ENCODE results near the gene NBEAL2.

Gene NBEAL2

GRCh38 chr3:46978985-46979944 lies at the start of gene NBEAL2:
TSS of gene NBEAL2 (plus strand) at chr3:46979666. CDS start at chr3:46979862, 196 bp downstream.
- DNase-seq (ENCODE audit: low spot score) = peak; percentile 88

GRCh38 chr3:46930166-46930944 lies 49.1 kb upstream of the NBEAL2 start:
- DNase-seq (ENCODE audit: low spot score) = no peak

- DNase-seq (ENCODE audit: low spot score) = no peak
These were observed 48.5 kb upstream of the NBEAL2 start for GRCh38 chr3:46930945-46931403.

- peak; percentile 49 for DNase-seq (ENCODE audit: low spot score)
These were observed 47.7 kb upstream of the NBEAL2 start for GRCh38 chr3:46931631-46932331.

- no peak for DNase-seq (ENCODE audit: low spot score)
These were observed 46.8 kb upstream of the NBEAL2 start for GRCh38 chr3:46932455-46933225.

GRCh38 chr3:46933261-46933660 lies 46.2 kb upstream of the NBEAL2 start:
- no peak for DNase-seq (ENCODE audit: low spot score)

- no peak for DNase-seq (ENCODE audit: low spot score)
These were observed 45.4 kb upstream of the NBEAL2 start for GRCh38 chr3:46934072-46934471.

- no peak for DNase-seq (ENCODE audit: low spot score)
These were observed 44.8 kb upstream of the NBEAL2 start for GRCh38 chr3:46934498-46935167.

GRCh38 chr3:46935168-46935858 lies 44.2 kb upstream of the NBEAL2 start:
- peak; percentile 88 for DNase-seq (ENCODE audit: low spot score)

- DNase-seq (ENCODE audit: low spot score) = no peak
These were observed 43.4 kb upstream of the NBEAL2 start for GRCh38 chr3:46935989-46936558.

GRCh38 chr3:46936733-46937250 lies 42.7 kb upstream of the NBEAL2 start:
- no peak for DNase-seq (ENCODE audit: low spot score)

GRCh38 chr3:46938118-46938517 lies 41.3 kb upstream of the NBEAL2 start:
- no peak for DNase-seq (ENCODE audit: low spot score)

- DNase-seq (ENCODE audit: low spot score) = no peak
These were observed 39.7 kb upstream of the NBEAL2 start for GRCh38 chr3:46939578-46940445.

- DNase-seq (ENCODE audit: low spot score) = no peak
These were observed 37.4 kb upstream of the NBEAL2 start for GRCh38 chr3:46942076-46942475.

GRCh38 chr3:46942481-46943236 lies 36.8 kb upstream of the NBEAL2 start:
- DNase-seq (ENCODE audit: low spot score) = no peak

GRCh38 chr3:46943237-46944187 lies 36.0 kb upstream of the NBEAL2 start:
- DNase-seq (ENCODE audit: low spot score) = peak; percentile 65

- no peak for DNase-seq (ENCODE audit: low spot score)
These were observed 35.3 kb upstream of the NBEAL2 start for GRCh38 chr3:46944191-46944590.
